Activated naive CD8-positive, alpha-beta T cell treated with anti-CD3 and anti-CD28 coated beads, Interleukin-2, amount 10 ng/mL, durations not matched to agents 7 days and 5 days (primary cell): Measurements from ENCODE around the gene WDR89. TPM values are rescaled to one million over a fixed set of nuclear protein-coding genes. Genes with fewer than 3 reads are reported as not detected.

ENCODE experiments used
- ATAC-seq: fragments of 150-1000 bp; cut with Tn5 transposase; one replicate; pipeline ENCODE4 v1.10.0; 2021; ENCODE audit warnings: low read depth, moderate library complexity
- POLR2A ChIA-PET: fragments of 350-600 bp; sonication (Branson Sonifier 250); formaldehyde crosslinking; loops from one replicate; lab custom pipeline; 2021; ENCODE audit warnings: antibody characterized with exemption; lab: Charles Lee
- DNase-seq: peaks from one replicate; pipeline ENCODE4 v3.0.0; 2021
- H3K27ac Mint-ChIP-seq: one replicate; pipeline ENCODE4 v1.8.0; 2022; ENCODE audit warnings: mild to moderate bottlenecking, mixed read lengths
- H3K27me3 Mint-ChIP-seq: one replicate; pipeline ENCODE4 v1.8.0; 2022; ENCODE audit warnings: mild to moderate bottlenecking, moderate library complexity, mixed read lengths
- H3K36me3 Mint-ChIP-seq: one replicate; pipeline ENCODE4 v1.8.0; 2021; ENCODE audit warnings: mild to moderate bottlenecking, mixed read lengths
- H3K4me1 Mint-ChIP-seq: one replicate; pipeline ENCODE4 v1.8.0; 2021; ENCODE audit warnings: mixed read lengths
- H3K4me3 Mint-ChIP-seq: one replicate; pipeline ENCODE4 v1.8.0; 2022; ENCODE audit warnings: mild to moderate bottlenecking, moderate library complexity, mixed read lengths
- H3K9me3 Mint-ChIP-seq: one replicate; pipeline ENCODE4 v1.8.0; 2021; ENCODE audit warnings: mixed read lengths
- total RNA-seq, 2 experiments: library from RNA; stranded (reverse); gene quantifications; one replicate each; pipeline ENCODE4 v1.2.3, GENCODE V29; 2021

Gene WDR89, protein sequence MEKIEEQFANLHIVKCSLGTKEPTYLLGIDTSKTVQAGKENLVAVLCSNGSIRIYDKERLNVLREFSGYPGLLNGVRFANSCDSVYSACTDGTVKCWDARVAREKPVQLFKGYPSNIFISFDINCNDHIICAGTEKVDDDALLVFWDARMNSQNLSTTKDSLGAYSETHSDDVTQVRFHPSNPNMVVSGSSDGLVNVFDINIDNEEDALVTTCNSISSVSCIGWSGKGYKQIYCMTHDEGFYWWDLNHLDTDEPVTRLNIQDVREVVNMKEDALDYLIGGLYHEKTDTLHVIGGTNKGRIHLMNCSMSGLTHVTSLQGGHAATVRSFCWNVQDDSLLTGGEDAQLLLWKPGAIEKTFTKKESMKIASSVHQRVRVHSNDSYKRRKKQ
- total RNA-seq = 10 to 100 TPM; 22.7 to 23.1 TPM

DNA sequence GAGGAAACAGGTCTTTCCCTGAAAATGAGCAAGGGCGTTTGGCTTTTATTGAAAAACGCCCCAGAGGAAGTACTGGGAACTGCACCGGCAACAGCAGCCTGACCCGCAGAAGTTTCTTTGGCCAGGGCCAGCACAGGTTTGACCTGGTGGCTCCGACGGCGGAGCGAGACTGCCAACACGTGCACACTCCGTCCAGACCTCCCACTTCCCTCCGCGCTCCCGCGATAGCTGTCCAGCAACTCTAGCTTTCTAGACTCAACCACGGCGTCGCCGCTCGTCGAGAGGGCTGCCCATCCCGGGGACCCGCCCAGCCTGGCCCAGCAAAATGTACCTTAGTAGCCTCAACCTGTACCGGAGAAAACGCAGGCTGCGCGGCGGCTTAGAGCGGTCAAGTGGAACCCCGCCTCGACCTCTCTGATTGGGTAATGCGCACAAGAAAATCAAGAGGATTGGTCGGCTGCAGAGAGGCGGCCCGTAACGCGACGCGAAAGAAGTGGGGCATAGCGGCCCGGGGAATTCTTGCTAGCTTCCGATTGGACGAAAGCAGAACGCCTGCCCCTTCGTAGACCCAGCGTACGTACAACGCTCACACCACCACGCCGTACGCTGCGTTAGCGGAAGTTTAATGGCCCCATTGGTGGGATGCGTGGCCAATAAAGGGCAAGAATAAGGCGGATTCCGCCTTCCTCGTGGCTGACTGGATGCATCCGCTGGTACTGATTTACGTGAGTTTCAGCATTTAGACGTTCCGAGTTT, at the start of gene WDR89:
Gene WDR89 (minus strand): TSS at position 399 of the 756 bp plus-strand sequence. CDS start 41,929 bp downstream, outside the sequence.
- H3K4me3 Mint-ChIP-seq = peak within 1 kb of the TSS; percentile 93
- no peaks in the 10 kb centered on the region for H3K27me3 Mint-ChIP-seq
- ATAC-seq (peak; percentile 93), DNase-seq (peak; percentile 88)
- peak within 1 kb of the TSS; percentile 92 for H3K27ac Mint-ChIP-seq
- H3K36me3 Mint-ChIP-seq = peaks cover 17% of the 10 kb centered on the region
- POLR2A ChIA-PET = interaction anchor here (0.6 to 1.9 kb wide), 13 partner anchors 10 to 861 kb away, joined by 3 to 25 read pairs (median 4); partner anchors contain the start of genes PPP2R5E and SGPP1
- peaks cover 3% of the 10 kb centered on the region for H3K9me3 Mint-ChIP-seq
- H3K4me1 Mint-ChIP-seq = peaks cover 26% of the 10 kb centered on the region

DNA sequence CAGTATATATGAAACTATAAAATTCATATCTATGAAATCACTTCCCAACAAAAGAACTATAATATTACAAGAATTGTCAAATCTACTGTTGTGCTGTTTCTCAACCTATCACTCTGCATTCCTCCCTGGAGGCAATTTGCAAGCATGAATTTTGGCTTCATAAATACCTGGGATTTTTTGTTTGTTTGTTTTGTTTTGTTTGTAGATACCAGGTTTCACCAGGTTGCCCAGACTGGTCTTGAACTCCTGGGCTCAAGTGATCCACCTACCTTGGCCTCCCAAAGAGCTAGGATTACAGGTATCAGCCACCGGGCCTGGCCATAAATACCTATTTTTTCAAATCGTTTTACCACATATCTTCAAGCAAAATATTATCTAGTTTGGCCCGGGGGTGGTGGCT, 47.5 kb upstream of the WDR89 start:
- H3K9me3 Mint-ChIP-seq = no peaks in the 10 kb centered on the region
- H3K4me1 Mint-ChIP-seq = peaks cover 3% of the 10 kb centered on the region
- H3K36me3 Mint-ChIP-seq = peaks cover 21% of the 10 kb centered on the region
- POLR2A ChIA-PET = no interaction called here
- no peak overlapping the region for H3K4me3 Mint-ChIP-seq
- ATAC-seq = no peak
- H3K27me3 Mint-ChIP-seq = no peaks in the 10 kb centered on the region
- no peak overlapping the region for H3K27ac Mint-ChIP-seq
- DNase-seq = no peak

- Mint-ChIP-seq H3K4me3 (no peak overlapping the region), H3K4me1 (peaks cover 1% of the 10 kb centered on the region), H3K27ac (no peak overlapping the region), H3K27me3 (no peaks in the 10 kb centered on the region), H3K36me3 (peaks cover 18% of the 10 kb centered on the region), H3K9me3 (no peaks in the 10 kb centered on the region)
- DNase-seq (no peak), ATAC-seq (no peak)
- POLR2A ChIA-PET = no interaction called here
Observed at GRCh38 chr14:63686926-63687325, 45.3 kb upstream of the WDR89 start.

DNA sequence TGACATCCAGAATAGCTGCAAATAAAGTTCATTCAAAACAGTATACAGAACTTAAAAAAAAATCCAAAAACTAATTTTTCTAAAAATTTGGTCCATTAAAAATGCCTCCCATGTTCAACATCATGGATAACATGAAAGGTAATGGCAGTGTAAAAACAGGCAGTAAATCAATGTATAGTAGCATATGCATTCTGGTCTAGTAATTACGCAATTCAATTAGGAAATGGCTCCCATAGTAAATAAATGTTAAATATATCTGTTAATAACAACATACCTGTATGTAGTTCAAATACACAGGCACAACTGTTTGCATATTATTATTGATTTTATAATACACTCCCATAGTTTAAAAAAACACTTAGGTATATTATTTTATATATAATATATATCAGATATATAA, 43.7 kb upstream of the WDR89 start:
- no peak overlapping the region for H3K4me3 Mint-ChIP-seq
- DNase-seq = no peak
- peaks cover 22% of the 10 kb centered on the region for H3K36me3 Mint-ChIP-seq
- no peak for ATAC-seq
- no peak overlapping the region for H3K27ac Mint-ChIP-seq
- H3K27me3 Mint-ChIP-seq = no peaks in the 10 kb centered on the region
- H3K4me1 Mint-ChIP-seq = peaks cover 1% of the 10 kb centered on the region
- POLR2A ChIA-PET = interaction anchor here (0.7 kb wide), 1 partner anchor 19 kb away, joined by 3 read pairs; no protein-coding TSS in a partner anchor
- no peaks in the 10 kb centered on the region for H3K9me3 Mint-ChIP-seq

DNA sequence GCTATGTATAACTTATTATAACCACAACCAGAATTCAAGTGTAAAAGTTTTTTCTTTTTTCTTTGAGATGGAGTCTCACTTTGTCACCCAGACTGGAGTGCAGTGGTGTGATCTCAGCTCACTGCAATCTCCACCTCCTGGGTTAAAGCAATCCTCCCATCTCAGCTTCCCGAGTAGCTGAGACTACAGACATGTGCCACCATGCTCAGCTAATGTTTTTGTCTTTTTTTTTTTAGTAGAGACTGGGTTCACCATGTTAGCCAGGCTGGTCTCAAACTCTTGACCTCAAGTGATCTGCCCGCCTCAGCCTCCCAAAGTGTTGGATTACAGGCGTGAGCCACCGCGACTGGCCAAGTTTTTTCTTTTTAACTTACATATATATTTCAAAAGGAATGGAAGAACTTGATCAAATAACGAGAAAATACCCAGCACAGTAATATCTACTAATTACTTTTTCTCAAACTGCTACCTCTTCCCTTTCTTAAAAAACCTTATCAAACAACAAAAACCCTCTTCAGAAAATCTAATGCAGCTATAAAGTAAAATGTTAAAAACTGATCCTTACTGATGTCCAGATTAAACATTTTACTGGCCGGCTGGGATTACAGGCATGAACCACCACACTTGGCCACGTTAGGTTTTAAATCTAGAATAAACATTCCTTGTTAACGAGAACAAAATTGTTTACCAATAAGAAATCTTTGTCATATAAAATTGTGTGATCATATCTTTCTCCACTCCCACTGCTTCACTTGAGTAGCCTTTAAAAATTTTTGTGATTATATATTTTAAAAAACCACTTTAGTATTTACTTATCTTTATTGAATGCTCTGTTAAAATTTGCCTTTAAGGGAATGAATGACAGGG, 41.3 kb upstream of the WDR89 start:
- H3K4me3 Mint-ChIP-seq = no peak overlapping the region
- ATAC-seq = no peak
- POLR2A ChIA-PET = no interaction called here
- DNase-seq = no peak
- H3K9me3 Mint-ChIP-seq = no peaks in the 10 kb centered on the region
- peaks cover 20% of the 10 kb centered on the region for H3K36me3 Mint-ChIP-seq
- no peaks in the 10 kb centered on the region for H3K27me3 Mint-ChIP-seq
- H3K4me1 Mint-ChIP-seq = peaks cover 1% of the 10 kb centered on the region
- no peak overlapping the region for H3K27ac Mint-ChIP-seq

DNA sequence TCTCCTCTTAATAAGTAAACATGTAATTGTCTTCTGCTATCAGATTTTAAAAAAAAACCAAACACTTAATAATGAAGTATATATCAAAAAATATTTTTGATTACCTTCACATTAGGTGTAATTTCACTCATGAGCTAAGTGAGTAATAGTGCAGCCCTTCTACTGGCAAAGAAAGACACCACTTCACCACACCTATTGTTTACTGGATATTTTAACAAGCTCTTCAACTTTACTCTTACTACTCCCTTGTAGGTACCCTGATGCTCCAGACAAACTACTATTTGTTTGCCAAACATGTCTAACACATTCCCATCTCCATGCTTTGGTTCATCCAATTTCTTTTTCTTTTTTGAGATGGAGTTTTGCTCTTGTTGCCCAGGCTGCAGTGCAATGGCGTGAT, 36.9 kb upstream of the WDR89 start:
- Mint-ChIP-seq H3K36me3 (peaks cover 16% of the 10 kb centered on the region), H3K27ac (no peak overlapping the region), H3K4me3 (no peak overlapping the region), H3K9me3 (no peaks in the 10 kb centered on the region), H3K4me1 (no peaks in the 10 kb centered on the region), H3K27me3 (no peaks in the 10 kb centered on the region)
- POLR2A ChIA-PET = interaction anchor here (0.6 kb wide), 1 partner anchor 14 kb away, joined by 4 read pairs; no protein-coding TSS in a partner anchor
- ATAC-seq = no peak
- no peak for DNase-seq

DNA sequence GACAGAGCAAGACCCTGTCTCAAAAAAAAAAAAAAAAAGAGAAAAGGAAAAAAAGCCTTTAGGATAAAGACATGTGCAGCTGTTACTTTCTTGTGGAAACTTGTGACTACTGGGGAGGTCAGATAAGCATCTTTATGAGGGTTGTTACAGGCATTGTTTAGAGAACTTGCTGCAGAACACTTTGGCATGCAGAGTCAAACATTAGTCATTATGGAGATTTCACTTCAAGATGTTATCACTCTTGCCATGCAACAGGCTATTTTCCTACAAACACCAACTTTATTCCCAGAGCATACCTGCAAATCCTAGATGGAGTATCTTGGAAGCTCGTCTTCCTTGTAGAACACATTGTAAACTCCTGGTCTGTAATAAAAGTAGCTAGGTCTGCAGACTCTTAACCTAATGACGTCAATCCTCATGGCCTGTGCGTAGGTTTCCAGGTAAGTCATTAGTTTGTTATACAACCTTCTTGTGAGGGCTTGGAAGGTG, 36.3 kb upstream of the WDR89 start:
- no peak overlapping the region for H3K27ac Mint-ChIP-seq
- H3K36me3 Mint-ChIP-seq = peaks cover 16% of the 10 kb centered on the region
- H3K27me3 Mint-ChIP-seq = no peaks in the 10 kb centered on the region
- H3K4me3 Mint-ChIP-seq = no peak overlapping the region
- ATAC-seq = no peak
- DNase-seq = no peak
- H3K4me1 Mint-ChIP-seq = no peaks in the 10 kb centered on the region
- H3K9me3 Mint-ChIP-seq = no peaks in the 10 kb centered on the region
- POLR2A ChIA-PET = interaction anchor here (0.6 to 0.7 kb wide), 2 partner anchors 15 to 288 kb away, joined by 4 to 5 read pairs; no protein-coding TSS in a partner anchor

GRCh38 chr14:63676615-63677014, 34.9 kb upstream of the WDR89 start:
- no peak for DNase-seq
- H3K36me3 Mint-ChIP-seq = peaks cover 12% of the 10 kb centered on the region
- no peak for ATAC-seq
- H3K27ac Mint-ChIP-seq = no peak overlapping the region
- no peak overlapping the region for H3K4me3 Mint-ChIP-seq
- no peaks in the 10 kb centered on the region for H3K9me3 Mint-ChIP-seq
- no peaks in the 10 kb centered on the region for H3K4me1 Mint-ChIP-seq
- no peaks in the 10 kb centered on the region for H3K27me3 Mint-ChIP-seq
- POLR2A ChIA-PET = no interaction called here

- POLR2A ChIA-PET = no interaction called here
- Mint-ChIP-seq H3K36me3 (peaks cover 2% of the 10 kb centered on the region), H3K27me3 (no peaks in the 10 kb centered on the region), H3K27ac (no peak overlapping the region), H3K4me1 (no peaks in the 10 kb centered on the region), H3K4me3 (no peak overlapping the region), H3K9me3 (no peaks in the 10 kb centered on the region)
- no peak for DNase-seq
- no peak for ATAC-seq
Observed at GRCh38 chr14:63673886-63674497, 32.3 kb upstream of the WDR89 start.

- Mint-ChIP-seq H3K9me3 (no peaks in the 10 kb centered on the region), H3K4me3 (no peak overlapping the region), H3K27me3 (no peaks in the 10 kb centered on the region), H3K36me3 (peaks cover 2% of the 10 kb centered on the region), H3K4me1 (no peaks in the 10 kb centered on the region), H3K27ac (no peak overlapping the region)
- POLR2A ChIA-PET = no interaction called here
- DNase-seq = no peak
- ATAC-seq = no peak
Observed at GRCh38 chr14:63673255-63673654, 31.6 kb upstream of the WDR89 start.

DNA sequence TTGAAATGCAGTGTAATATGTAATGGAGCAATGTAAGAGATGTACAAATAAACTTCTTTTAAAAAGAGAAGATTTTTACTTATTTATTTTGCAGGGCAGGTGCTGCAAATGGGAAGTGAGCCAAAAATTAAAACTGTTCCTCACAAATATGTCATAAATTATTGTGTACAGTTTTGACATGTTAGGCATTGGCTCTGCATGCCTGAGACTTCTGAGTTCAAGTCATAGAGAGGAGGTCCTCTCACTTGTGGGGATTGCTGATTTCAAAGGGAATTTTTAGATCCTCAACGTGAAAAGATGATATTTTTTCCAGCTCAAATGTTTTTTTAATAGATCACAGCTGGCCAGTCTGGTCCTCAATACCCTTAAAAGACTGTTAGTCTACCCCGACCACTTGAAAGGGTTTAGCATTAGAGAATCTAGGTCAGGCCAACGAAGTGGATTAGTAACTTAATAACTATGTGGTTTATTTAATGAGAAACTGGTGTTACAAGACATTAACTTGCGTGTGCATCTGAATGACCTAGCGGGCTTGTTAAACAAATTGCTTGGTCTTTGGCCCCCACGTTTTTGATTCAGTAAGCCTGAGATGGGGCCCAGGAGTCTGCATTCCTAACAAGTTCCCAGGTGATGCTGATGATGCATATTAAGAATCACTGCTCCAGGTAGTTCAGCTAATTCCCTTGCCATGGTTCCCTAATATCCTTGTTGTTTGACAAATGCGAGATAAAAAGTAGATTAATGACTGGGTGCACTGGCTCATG, 30.9 kb upstream of the WDR89 start:
- no peak for DNase-seq
- no peak overlapping the region for H3K27ac Mint-ChIP-seq
- no peaks in the 10 kb centered on the region for H3K9me3 Mint-ChIP-seq
- no peak overlapping the region for H3K4me3 Mint-ChIP-seq
- ATAC-seq = no peak
- POLR2A ChIA-PET = no interaction called here
- H3K27me3 Mint-ChIP-seq = no peaks in the 10 kb centered on the region
- peaks cover 2% of the 10 kb centered on the region for H3K36me3 Mint-ChIP-seq
- no peaks in the 10 kb centered on the region for H3K4me1 Mint-ChIP-seq

DNA sequence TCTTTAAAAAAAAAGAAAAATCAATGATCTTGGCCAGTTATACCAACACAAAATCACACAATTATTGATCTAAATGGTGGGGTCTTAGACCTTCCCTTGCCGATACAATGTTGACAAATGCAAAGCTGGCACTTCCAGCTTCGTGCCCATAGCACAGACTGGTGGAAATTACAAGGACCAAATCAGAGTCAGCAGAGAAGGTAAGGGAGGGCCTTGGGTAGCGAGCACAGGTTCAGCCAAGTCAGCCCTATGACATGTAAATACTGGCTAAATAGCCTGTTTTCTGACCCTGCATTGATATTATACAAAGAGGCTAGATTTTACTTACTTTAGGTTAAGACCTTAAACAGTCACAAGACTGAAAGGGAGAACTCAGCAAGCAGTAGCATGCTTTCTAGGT, 30.3 kb upstream of the WDR89 start:
- Mint-ChIP-seq H3K9me3 (no peaks in the 10 kb centered on the region), H3K4me3 (no peak overlapping the region), H3K4me1 (no peaks in the 10 kb centered on the region), H3K27me3 (no peaks in the 10 kb centered on the region), H3K36me3 (peaks cover 2% of the 10 kb centered on the region), H3K27ac (no peak overlapping the region)
- ATAC-seq (no peak), DNase-seq (no peak)
- POLR2A ChIA-PET = no interaction called here
